Measurements from ENCODE around the gene TCAP.

GRCh38 chr17:39683295-39683939 is 18.3 kb downstream of the TCAP start:
- TF ChIP-seq CTCF (IDR thresholded peaks at IDR 0.05; ENCODE audit: insufficient read depth, low read depth, low read length) (no peak), EZH2 (IDR thresholded peaks at IDR 0.05; ENCODE audit: insufficient read depth, low read length) (no peak)

All from astrocyte (in vitro differentiated cells and primary cell).